DOHH2 (cell line): Measurements from ENCODE around the gene KARS1.

Experiments used
- H3F3A ChIP-seq: fragments of 200-600 bp; sonication (generic), shearing (Covaris generic); 2 replicates; pipeline ENCODE4 v1.6.0; 2016; ENCODE audit warnings: antibody characterized with exemption, mild to moderate bottlenecking; ENCODE audit not compliant: control insufficient read depth, insufficient read depth
- H3K27ac ChIP-seq: fragments of 200-600 bp; sonication (generic); 2 replicates; pipeline ENCODE4 v1.5.1; 2014; ENCODE audit warnings: low read depth, mild to moderate bottlenecking, low read length, moderate library complexity
- H3K27me3 ChIP-seq: fragments of 200-600 bp; sonication (generic); 2 replicates; pipeline ENCODE4 v1.6.1; 2014; ENCODE audit warnings: mild to moderate bottlenecking, low read length, mixed read lengths; ENCODE audit not compliant: control insufficient read depth
- H3K36me3 ChIP-seq: fragments of 200-600 bp; sonication (generic); 2 replicates; pipeline ENCODE4 v1.6.1; 2014; ENCODE audit warnings: mild to moderate bottlenecking, low read length, moderate library complexity, mixed read lengths; ENCODE audit not compliant: control insufficient read depth
- H3K4me1 ChIP-seq: fragments of 200-600 bp; sonication (generic); 2 replicates; pipeline ENCODE4 v1.6.1; 2014; ENCODE audit warnings: mild to moderate bottlenecking, low read length, mixed read lengths; ENCODE audit not compliant: control insufficient read depth
- H3K4me2 ChIP-seq: fragments of 200-600 bp; sonication (generic); 2 replicates; pipeline ENCODE4 v1.6.0; 2014; ENCODE audit warnings: mild to moderate bottlenecking, low read length, moderate library complexity
- H3K4me3 ChIP-seq: fragments of 200-600 bp; sonication (generic); 2 replicates; pipeline ENCODE4 v1.5.1; 2014; ENCODE audit warnings: mild to moderate bottlenecking, low read length, mixed read lengths
- H3K79me2 ChIP-seq: fragments of 200-600 bp; sonication (generic); 2 replicates; pipeline ENCODE4 v1.6.1; 2014; ENCODE audit warnings: mild to moderate bottlenecking, low read length, mixed read lengths; ENCODE audit not compliant: control insufficient read depth
- H3K9me2 ChIP-seq: fragments of 200-600 bp; sonication (generic); replicated peaks from 2 replicates; pipeline ENCODE4 v1.6.1; 2014; ENCODE audit warnings: mild to moderate bottlenecking, low read length, mixed read lengths; ENCODE audit not compliant: control insufficient read depth
- H3K9me3 ChIP-seq: fragments of 200-600 bp; sonication (generic); 2 replicates; pipeline ENCODE4 v1.6.1; 2014; ENCODE audit warnings: antibody characterized with exemption, low read length, mixed read lengths; ENCODE audit not compliant: control insufficient read depth, insufficient read depth
- H4K20me1 ChIP-seq: fragments of 200-600 bp; sonication (generic); 2 replicates; pipeline ENCODE4 v1.6.0; 2014; ENCODE audit warnings: low read depth, mild to moderate bottlenecking, antibody characterized with exemption, low read length, moderate library complexity; ENCODE audit not compliant: control insufficient read depth, insufficient read depth
- CTCF ChIP-seq: fragments of 200-600 bp; sonication (generic); IDR thresholded peaks from one replicate; pipeline ENCODE4 v1.5.1; 2014; ENCODE audit warnings: antibody characterized with exemption, mild to moderate bottlenecking, low read depth, low read length; ENCODE audit not compliant: poor library complexity, severe bottlenecking
- EZH2phosphoT487 ChIP-seq: fragments of 200-600 bp; sonication (generic); IDR thresholded peaks from 2 replicates; pipeline ENCODE4 v1.6.1; 2017; ENCODE audit warnings: borderline replicate concordance, mild to moderate bottlenecking, antibody characterized with exemption, low read length, moderate library complexity, mixed read lengths

KARS1 gene

DNA sequence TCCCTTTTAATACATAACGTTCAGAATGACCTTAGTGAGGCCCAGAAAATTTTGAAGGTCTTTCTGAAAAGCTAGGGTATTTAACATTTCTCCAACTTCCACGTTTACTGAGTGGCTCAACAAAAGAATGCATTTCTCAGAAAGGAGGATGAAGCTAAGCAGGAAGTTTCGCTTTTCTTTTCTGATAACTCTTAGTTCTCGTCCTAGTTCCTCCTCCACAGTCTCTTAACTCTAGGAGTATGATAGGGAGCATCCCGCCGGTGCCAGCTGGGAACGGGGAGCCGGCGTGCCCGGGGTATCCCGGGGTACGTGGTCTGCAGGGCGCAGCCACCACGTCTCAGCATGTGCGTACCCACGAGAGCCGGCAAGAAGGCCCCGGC is 363 bp downstream of the KARS1 start:
- Histone ChIP-seq H3K9me2 (no peaks in the 10 kb centered on the region), H3F3A (peaks cover 8% of the 10 kb centered on the region; the same call in 1 of the 2 replicates), H3K79me2 (peaks cover 98% of the 10 kb centered on the region), H3K36me3 (peaks cover 76% of the 10 kb centered on the region), H3K27ac (peak overlapping the region; percentile 82), H3K27me3 (no peaks in the 10 kb centered on the region), H3K4me1 (peaks cover 46% of the 10 kb centered on the region), H3K4me2 (peak overlapping the region; percentile 75), H3K4me3 (peak overlapping the region; percentile 88), H3K9me3 (no peaks in the 10 kb centered on the region), H4K20me1 (peaks cover 27% of the 10 kb centered on the region)
- TF ChIP-seq CTCF (no peak), EZH2phosphoT487 (no peak)

DNA sequence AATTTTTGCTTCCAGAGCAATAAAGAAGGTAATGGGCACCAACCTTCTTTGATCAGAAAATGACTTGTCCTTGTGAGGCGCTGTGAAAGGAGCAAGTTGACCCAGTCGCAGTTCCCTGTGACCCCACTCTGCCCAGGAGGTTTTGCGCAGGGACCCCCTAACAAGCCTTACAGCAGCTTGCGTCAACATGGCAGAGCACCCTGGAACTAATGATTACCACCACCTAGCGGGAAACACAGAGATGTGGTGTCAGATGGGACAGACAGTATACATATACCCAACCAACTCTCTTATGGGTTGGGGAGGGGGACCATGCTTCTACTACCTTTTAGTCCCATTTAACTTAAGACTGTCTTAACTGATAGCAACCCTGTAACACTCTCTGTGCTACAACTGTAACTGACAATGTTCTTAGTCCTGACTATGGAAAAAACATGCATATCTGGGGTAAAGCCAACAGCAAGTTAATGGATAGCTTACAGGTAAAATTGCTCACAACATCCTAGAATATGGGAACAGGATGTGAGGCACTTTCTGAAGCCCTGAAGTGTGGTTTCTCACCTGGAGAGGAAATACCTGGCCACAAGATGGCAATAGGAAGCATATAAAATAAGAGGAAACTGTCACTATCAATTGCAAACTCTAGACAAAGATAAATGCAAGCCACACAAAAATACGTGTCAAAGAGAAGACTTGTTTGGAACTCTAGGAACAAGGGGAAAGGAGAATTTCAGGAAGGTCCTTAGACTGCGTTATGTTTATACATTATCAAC is 3.0 kb downstream of the KARS1 start:
- Histone ChIP-seq H3K4me3 (peak overlapping the region; percentile 88), H3K79me2 (peaks cover 88% of the 10 kb centered on the region), H3K9me3 (no peaks in the 10 kb centered on the region), H3K4me2 (peak overlapping the region; percentile 75), H3K4me1 (peaks cover 30% of the 10 kb centered on the region), H3F3A (no peaks in the 10 kb centered on the region), H4K20me1 (peaks cover 20% of the 10 kb centered on the region), H3K9me2 (no peaks in the 10 kb centered on the region), H3K36me3 (peaks cover 84% of the 10 kb centered on the region), H3K27me3 (no peaks in the 10 kb centered on the region), H3K27ac (no peak overlapping the region)
- TF ChIP-seq CTCF, result peak; percentile 49
- no peak for TF ChIP-seq EZH2phosphoT487

GRCh38 chr16:75640598-75640997 is 6.9 kb downstream of the KARS1 start:
- no peaks in the 10 kb centered on the region for H3F3A ChIP-seq
- peaks cover 19% of the 10 kb centered on the region for H3K4me1 ChIP-seq
- H3K36me3 ChIP-seq, result peaks cover 88% of the 10 kb centered on the region
- H3K9me2 ChIP-seq, result no peaks in the 10 kb centered on the region
- H3K9me3 ChIP-seq, result no peaks in the 10 kb centered on the region
- peaks cover 15% of the 10 kb centered on the region for H4K20me1 ChIP-seq
- H3K27ac ChIP-seq, result no peak overlapping the region
- H3K27me3 ChIP-seq, result no peaks in the 10 kb centered on the region
- TF ChIP-seq CTCF (no peak), EZH2phosphoT487 (no peak)
- H3K79me2 ChIP-seq, result peaks cover 62% of the 10 kb centered on the region
- no peak overlapping the region for H3K4me3 ChIP-seq
- no peak overlapping the region for H3K4me2 ChIP-seq
